Neural cell (in vitro differentiated cells): ENCODE results near the gene PNLIPRP2.

ENCODE experiments used
- EP300 ChIP-seq: fragments of 450-650 bp; conservative IDR thresholded peaks from 2 replicates; pipeline ENCODE4 v1.6.1; 2014; ENCODE audit warnings: antibody characterized with exemption, mild to moderate bottlenecking, moderate library complexity; ENCODE audit not compliant: poor library complexity, severe bottlenecking
- RAD21 ChIP-seq: fragments of 450-650 bp; conservative IDR thresholded peaks from 2 replicates; pipeline ENCODE4 v1.6.1; 2014; ENCODE audit warnings: antibody characterized with exemption, mild to moderate bottlenecking, moderate library complexity
- TAF1 ChIP-seq: IDR thresholded peaks from 2 replicates; pipeline ENCODE4 v1.6.1; 2012; ENCODE audit warnings: low read depth
- TF ChIP-seq, protein P1 (sequence below): fragments of 450-650 bp; IDR thresholded peaks from 2 replicates; pipeline ENCODE4 v1.5.1; 2014; ENCODE audit warnings: antibody characterized with exemption, mild to moderate bottlenecking, moderate library complexity; ENCODE audit not compliant: poor library complexity, severe bottlenecking

DNA sequence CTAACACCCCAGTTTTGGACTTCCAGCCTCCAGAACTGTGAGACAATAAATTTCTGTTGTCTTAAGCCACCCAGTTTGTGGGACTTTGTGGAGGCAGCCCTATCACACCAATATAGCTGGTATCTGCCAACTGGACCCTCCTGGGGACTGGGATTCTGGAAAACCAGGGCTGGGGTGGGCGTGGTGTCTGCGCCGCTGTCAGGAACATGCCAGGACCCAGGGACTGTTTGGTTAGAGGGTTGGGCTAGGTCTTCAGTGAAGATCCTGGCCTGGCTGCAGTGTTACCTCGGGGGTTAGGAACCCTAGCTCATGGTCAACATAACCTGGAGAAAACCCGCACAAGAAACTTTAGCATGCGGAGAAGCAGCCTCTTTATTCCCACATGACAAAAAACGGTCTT is 42.6 kb downstream of the PNLIPRP2 start:
- TF ChIP-seq, protein P1, sequence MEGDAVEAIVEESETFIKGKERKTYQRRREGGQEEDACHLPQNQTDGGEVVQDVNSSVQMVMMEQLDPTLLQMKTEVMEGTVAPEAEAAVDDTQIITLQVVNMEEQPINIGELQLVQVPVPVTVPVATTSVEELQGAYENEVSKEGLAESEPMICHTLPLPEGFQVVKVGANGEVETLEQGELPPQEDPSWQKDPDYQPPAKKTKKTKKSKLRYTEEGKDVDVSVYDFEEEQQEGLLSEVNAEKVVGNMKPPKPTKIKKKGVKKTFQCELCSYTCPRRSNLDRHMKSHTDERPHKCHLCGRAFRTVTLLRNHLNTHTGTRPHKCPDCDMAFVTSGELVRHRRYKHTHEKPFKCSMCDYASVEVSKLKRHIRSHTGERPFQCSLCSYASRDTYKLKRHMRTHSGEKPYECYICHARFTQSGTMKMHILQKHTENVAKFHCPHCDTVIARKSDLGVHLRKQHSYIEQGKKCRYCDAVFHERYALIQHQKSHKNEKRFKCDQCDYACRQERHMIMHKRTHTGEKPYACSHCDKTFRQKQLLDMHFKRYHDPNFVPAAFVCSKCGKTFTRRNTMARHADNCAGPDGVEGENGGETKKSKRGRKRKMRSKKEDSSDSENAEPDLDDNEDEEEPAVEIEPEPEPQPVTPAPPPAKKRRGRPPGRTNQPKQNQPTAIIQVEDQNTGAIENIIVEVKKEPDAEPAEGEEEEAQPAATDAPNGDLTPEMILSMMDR, result no peak
- no peak for TF ChIP-seq TAF1
- no peak for TF ChIP-seq RAD21
- TF ChIP-seq EP300, result no peak
